Stimulated activated naive CD8-positive, alpha-beta T cell treated with anti-CD3 and anti-CD28 coated beads, Interleukin-15, amount 100 ng/mL, for 72 hours (primary cell): ENCODE data around the gene HNRNPA2B1.

Experiments used
- ATAC-seq: fragments of 150-1000 bp; cut with Tn5 transposase; 2 replicates; pipeline ENCODE4 v1.10.0; 2021; ENCODE audit warnings: mild to moderate bottlenecking, moderate library complexity
- DNase-seq, 2 donors: peaks; one replicate each; pipeline ENCODE4 v3.0.0; 2021 to 2022
- H3K27ac Mint-ChIP-seq, 2 donors: one replicate each; pipeline ENCODE4 v1.8.0; 2022; ENCODE audit warnings: mild to moderate bottlenecking in 2 of 2, mixed read lengths in 2 of 2, moderate library complexity in 2 of 2
- H3K27me3 Mint-ChIP-seq: one replicate; pipeline ENCODE4 v1.8.0; 2022; ENCODE audit warnings: mixed read lengths
- H3K4me1 Mint-ChIP-seq: one replicate; pipeline ENCODE4 v1.8.0; 2022; ENCODE audit warnings: mild to moderate bottlenecking, mixed read lengths
- H3K4me3 Mint-ChIP-seq, 2 donors: one replicate each; pipeline ENCODE4 v1.8.0; 2022; ENCODE audit warnings: mild to moderate bottlenecking in 2 of 2, mixed read lengths in 2 of 2, moderate library complexity in 1 of 2
- H3K9me3 Mint-ChIP-seq, 2 donors: one replicate each; pipeline ENCODE4 v1.8.0; 2022; ENCODE audit warnings: mixed read lengths in 2 of 2

Gene HNRNPA2B1

DNA sequence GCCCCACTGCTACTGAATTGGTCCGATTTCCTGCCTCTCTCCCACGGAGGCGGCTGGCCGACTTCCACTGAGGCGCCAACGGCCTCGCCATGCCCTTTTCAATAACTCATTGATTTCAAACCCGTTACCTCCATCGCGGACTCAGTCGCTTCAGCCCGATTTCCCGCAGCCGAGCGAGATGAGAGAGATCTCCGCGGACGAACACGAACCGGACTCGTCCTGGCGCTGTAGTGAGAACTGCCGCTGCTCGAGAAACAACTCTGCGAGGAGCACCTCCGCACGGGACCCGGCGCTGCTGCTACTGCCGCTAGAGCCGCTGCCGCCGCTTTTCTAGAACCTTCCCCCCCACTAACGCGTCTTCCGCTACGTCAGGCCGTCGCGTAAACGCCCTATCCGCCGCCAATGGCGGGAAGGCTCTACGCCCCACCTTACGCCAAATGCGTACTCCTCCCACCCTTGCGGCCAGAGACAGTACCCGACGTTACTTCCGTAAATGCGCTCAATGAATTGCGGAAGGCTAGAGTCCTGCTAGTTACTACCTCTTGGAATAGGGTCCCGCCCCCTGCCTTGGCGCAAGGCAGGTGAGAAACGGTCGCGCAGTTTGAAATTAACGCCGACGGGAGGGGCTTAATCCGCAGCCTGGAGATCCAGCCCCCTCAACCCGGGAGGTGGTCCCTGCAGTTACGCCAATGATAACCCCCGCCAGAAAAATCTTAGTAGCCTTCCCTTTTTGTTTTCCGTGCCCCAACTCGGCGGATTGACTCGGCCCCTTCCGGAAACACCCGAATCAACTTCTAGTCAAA lies at the start of gene HNRNPA2B1:
Gene HNRNPA2B1 (minus strand): TSS at position 303 of the 803 bp plus-strand sequence. CDS start 169 bp downstream, at position 134.
- DNase-seq = peak; percentile 98 to 99
- Mint-ChIP-seq H3K27me3 (no peaks in the 10 kb centered on the region), H3K4me1 (peaks cover 56% of the 10 kb centered on the region), H3K4me3 (peak within 1 kb of the TSS; percentile 99 to 100), H3K9me3 (no peaks in the 10 kb centered on the region), H3K27ac (peak within 1 kb of the TSS; percentile 100)
- ATAC-seq = peak; percentile 75

GRCh38 chr7:26250239-26250638 lies 49.7 kb upstream of the HNRNPA2B1 start:
- Mint-ChIP-seq H3K4me1 (no peaks in the 10 kb centered on the region), H3K4me3 (no peak overlapping the region), H3K9me3 (no peaks in the 10 kb centered on the region), H3K27ac (no peak overlapping the region), H3K27me3 (no peaks in the 10 kb centered on the region)
- DNase-seq = no peak
- ATAC-seq = no peak

DNA sequence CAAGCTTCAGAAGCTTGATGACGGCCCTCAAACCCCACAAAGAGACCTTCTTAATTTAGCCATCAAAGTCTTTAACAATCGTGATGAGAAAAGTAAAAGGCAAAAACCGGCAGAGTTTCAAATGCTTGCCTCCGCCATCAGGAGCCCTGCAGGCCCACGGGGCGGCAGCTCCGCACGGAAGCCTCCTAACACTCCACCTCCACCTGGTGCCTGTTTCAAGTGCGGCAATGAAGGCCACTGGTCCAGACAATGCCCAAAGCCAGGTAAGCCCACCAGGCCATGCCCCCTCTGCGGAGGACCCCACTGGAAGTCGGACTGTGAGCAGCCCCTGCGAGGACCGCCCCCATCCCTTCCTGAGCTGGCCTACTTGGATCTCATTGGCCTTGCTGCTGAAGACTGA lies 44.6 kb upstream of the HNRNPA2B1 start:
- Mint-ChIP-seq H3K27me3 (no peaks in the 10 kb centered on the region), H3K27ac (no peak overlapping the region), H3K4me1 (no peaks in the 10 kb centered on the region), H3K4me3 (no peak overlapping the region), H3K9me3 (no peaks in the 10 kb centered on the region)
- ATAC-seq = no peak
- DNase-seq = no peak

GRCh38 chr7:26238032-26238431 lies 37.5 kb upstream of the HNRNPA2B1 start:
- ATAC-seq = no peak
- Mint-ChIP-seq H3K4me1 (no peaks in the 10 kb centered on the region), H3K27ac (no peak overlapping the region), H3K4me3 (no peak overlapping the region), H3K9me3 (no peaks in the 10 kb centered on the region), H3K27me3 (no peaks in the 10 kb centered on the region)
- DNase-seq = no peak

GRCh38 chr7:26237035-26237807 lies 36.7 kb upstream of the HNRNPA2B1 start:
- no peak for DNase-seq
- Mint-ChIP-seq H3K9me3 (no peaks in the 10 kb centered on the region), H3K4me1 (no peaks in the 10 kb centered on the region), H3K27me3 (no peaks in the 10 kb centered on the region), H3K27ac (no peak overlapping the region), H3K4me3 (no peak overlapping the region)
- ATAC-seq = no peak

DNA sequence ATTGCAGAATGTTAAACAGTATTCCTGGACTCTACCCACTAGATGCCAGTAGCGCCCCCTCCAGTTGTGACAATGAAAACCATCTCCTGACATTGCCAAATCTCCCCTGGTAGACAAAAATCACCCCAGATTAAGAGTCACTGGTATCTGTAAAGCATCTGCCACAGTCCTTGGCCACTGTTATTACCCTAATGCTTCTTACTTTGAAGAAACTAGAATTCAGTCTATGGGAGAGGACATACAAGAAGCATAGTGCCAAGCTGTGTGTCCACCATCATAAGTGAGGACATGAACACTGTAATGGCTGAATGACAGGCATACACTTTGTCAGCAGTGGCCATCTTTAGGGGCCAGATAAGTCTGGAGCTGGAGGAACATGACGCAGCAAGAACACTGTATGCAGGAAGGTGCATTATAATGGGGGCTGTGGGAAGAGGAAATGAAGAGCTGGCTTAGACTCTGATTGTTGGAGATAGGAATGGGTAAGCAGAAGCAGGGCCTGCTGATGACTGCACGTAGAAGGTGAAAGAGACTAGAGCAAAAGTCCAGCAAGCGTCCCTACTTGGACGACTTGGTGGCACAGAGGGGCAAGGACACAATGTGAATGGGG lies 33.5 kb upstream of the HNRNPA2B1 start:
- H3K4me3 Mint-ChIP-seq = no peak overlapping the region
- H3K27me3 Mint-ChIP-seq = no peaks in the 10 kb centered on the region
- no peak overlapping the region for H3K27ac Mint-ChIP-seq
- H3K4me1 Mint-ChIP-seq = no peaks in the 10 kb centered on the region
- ATAC-seq (no peak), DNase-seq (no peak)
- H3K9me3 Mint-ChIP-seq = no peaks in the 10 kb centered on the region

- Mint-ChIP-seq H3K4me1 (no peaks in the 10 kb centered on the region), H3K27ac (no peak overlapping the region), H3K9me3 (no peaks in the 10 kb centered on the region), H3K27me3 (no peaks in the 10 kb centered on the region), H3K4me3 (no peak overlapping the region)
- ATAC-seq (no peak), DNase-seq (no peak)
Observed at GRCh38 chr7:26227987-26228386, 27.4 kb upstream of the HNRNPA2B1 start.

- H3K4me3 Mint-ChIP-seq = no peak overlapping the region
- ATAC-seq (no peak), DNase-seq (no peak)
- H3K27ac Mint-ChIP-seq = no peak overlapping the region
- no peaks in the 10 kb centered on the region for H3K27me3 Mint-ChIP-seq
- H3K9me3 Mint-ChIP-seq = no peaks in the 10 kb centered on the region
- no peaks in the 10 kb centered on the region for H3K4me1 Mint-ChIP-seq
Observed at GRCh38 chr7:26224359-26224758, 23.8 kb upstream of the HNRNPA2B1 start.

DNA sequence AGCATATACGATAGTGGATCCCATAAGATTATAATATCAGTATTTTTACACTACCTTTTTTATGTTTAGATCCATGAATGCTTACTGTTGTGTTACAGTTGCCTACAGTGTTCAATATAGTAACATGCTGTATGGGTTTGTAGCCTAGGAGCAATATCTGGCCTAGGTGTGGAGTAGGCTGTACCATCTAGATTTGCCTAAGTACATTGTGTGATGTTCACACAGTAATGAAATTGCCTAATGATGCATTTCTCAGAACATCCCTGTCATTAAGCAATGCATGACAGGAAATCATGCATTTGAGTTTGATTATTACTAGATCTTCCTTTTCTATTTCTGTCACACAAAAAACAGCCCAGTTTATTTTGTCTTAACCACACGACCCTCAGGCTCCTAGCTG lies 15.5 kb upstream of the HNRNPA2B1 start:
- no peak overlapping the region for H3K4me3 Mint-ChIP-seq
- H3K4me1 Mint-ChIP-seq = peaks cover 11% of the 10 kb centered on the region
- no peak for DNase-seq
- H3K27ac Mint-ChIP-seq = no peak overlapping the region
- no peaks in the 10 kb centered on the region for H3K27me3 Mint-ChIP-seq
- peaks cover 0 to 5% of the 10 kb centered on the region in 2 donors for H3K9me3 Mint-ChIP-seq
- peak; percentile 89 for ATAC-seq

GRCh38 chr7:26213807-26214515 lies 13.4 kb upstream of the HNRNPA2B1 start:
- Mint-ChIP-seq H3K27ac (peak overlapping the region in 1 of 2 donors; percentile 88), H3K4me1 (peaks cover 22% of the 10 kb centered on the region), H3K4me3 (peak overlapping the region in 1 of 2 donors; percentile 20), H3K9me3 (peaks cover 0 to 5% of the 10 kb centered on the region in 2 donors), H3K27me3 (no peaks in the 10 kb centered on the region)
- DNase-seq = no peak
- no peak for ATAC-seq

DNA sequence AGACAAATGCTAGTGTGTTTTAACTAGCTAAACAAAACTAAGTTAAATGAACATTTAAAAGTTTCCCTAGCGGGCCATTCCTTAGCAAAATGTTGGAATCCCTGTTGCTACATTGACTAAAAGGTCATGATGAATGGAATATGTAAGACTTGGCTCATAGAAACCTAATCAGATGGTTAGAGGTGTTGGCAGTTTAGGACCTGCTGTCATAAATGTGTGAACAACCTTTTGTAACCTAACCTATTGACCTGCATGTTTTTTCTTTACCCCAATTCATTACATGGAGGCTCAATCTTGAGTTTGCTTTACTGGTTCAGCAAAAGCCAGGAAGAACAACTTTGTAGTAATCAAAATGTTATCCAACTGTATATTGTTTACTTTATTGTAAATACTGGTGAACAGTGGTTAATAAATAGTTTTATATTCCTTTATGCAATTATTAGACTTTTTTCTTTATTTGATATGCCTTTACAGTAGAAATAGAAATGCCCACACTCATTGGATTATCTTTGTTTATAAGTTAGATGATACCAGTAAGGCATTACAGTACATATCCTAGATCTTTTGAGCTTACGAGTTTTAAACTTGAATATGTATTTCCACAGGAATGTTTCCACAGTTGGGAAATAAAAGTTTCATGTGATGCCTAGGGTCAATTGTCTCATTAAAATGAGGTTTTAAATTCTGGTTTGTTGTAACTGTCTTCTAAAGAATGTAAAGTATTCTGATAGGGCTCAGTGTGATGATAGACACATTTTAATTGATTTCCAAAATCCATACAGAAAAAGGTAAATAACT lies 12.6 kb upstream of the HNRNPA2B1 start:
- no peak overlapping the region for H3K27ac Mint-ChIP-seq
- ATAC-seq (no peak), DNase-seq (no peak)
- no peaks in the 10 kb centered on the region for H3K27me3 Mint-ChIP-seq
- H3K4me3 Mint-ChIP-seq = no peak overlapping the region
- peaks cover 25% of the 10 kb centered on the region for H3K4me1 Mint-ChIP-seq
- peaks cover 0 to 5% of the 10 kb centered on the region in 2 donors for H3K9me3 Mint-ChIP-seq

GRCh38 chr7:26208040-26208439 lies 7.5 kb upstream of the HNRNPA2B1 start:
- no peak for ATAC-seq
- Mint-ChIP-seq H3K27me3 (no peaks in the 10 kb centered on the region), H3K4me3 (no peak overlapping the region), H3K9me3 (no peaks in the 10 kb centered on the region), H3K4me1 (peaks cover 63% of the 10 kb centered on the region), H3K27ac (no peak overlapping the region)
- no peak for DNase-seq

DNA sequence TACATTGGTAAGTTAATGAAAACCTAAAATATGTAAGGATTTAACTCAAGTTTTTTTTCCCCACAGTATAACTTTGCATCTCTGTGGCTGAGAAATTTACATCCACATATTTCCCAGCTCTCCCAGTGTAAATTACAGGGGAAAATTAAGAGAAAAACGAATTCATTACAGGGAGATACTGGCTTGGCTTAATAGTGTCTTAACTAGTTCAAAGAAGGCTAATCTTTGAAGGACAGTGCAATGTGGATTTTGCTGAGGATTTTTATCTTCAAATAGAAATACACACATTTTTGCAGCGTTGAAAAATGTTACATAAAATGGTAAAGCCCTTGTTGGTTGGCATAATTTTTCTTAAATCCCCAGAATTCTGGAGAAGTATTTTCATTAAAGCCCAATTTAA lies 2.5 kb upstream of the HNRNPA2B1 start:
- Mint-ChIP-seq H3K4me1 (peaks cover 61% of the 10 kb centered on the region), H3K9me3 (no peaks in the 10 kb centered on the region), H3K27ac (peak overlapping the region; percentile 88 to 91), H3K27me3 (no peaks in the 10 kb centered on the region), H3K4me3 (peak overlapping the region; percentile 81 to 87)
- DNase-seq = no peak
- ATAC-seq = no peak

GRCh38 chr7:26202019-26202990 lies 1.8 kb upstream of the HNRNPA2B1 start:
- ATAC-seq (no peak), DNase-seq (no peak)
- H3K27me3 Mint-ChIP-seq = no peaks in the 10 kb centered on the region
- H3K4me3 Mint-ChIP-seq = peak overlapping the region; percentile 81 to 87
- H3K4me1 Mint-ChIP-seq = peaks cover 56% of the 10 kb centered on the region
- H3K27ac Mint-ChIP-seq = peak overlapping the region; percentile 88 to 96
- no peaks in the 10 kb centered on the region for H3K9me3 Mint-ChIP-seq
